HG03103 (cell line): ENCODE measurements around the gene TOMM22.

Experiments
- ATAC-seq: cut with Tn5 transposase; IDR thresholded peaks from one replicate; pipeline ENCODE4 v1.9.1; 2021; ENCODE audit warnings: low read depth; ENCODE audit not compliant: unreplicated experiment

TOMM22 gene

GRCh38 chr22:38712486-38713207 lies 30.9 kb downstream of the TOMM22 start:
- ATAC-seq = no peak

- ATAC-seq = no peak
Observed at GRCh38 chr22:38713921-38714320, 32.2 kb downstream of the TOMM22 start.

DNA sequence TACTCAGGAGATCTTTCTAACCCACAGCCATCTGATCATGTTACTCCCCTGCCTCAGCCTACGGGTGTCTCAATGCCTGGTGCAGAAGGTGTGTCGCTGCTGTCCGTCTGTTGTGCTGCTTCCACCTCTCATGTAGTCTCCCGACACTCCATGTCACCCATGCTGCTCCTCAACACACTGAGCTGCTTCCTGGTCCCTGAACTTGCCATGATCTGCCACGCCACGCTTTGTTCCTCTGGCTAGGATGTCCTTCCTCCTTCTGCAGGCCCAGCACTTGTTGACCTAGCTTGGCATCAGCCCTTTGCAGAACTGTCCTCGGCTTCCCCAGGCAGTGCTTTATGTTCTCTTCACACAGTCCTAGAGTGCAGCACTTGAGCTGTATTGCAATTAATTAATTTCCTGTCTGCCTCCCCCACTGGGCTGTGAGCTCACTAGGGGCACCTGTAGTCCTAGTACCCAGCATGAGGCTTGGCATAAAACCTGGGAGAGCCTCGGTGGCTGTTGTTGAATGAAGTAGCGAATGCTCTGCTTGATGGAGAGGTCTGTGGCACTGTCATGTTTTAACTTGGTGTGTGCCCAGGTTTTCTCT lies 33.5 kb downstream of the TOMM22 start:
- no peak for ATAC-seq

GRCh38 chr22:38715852-38716251 lies 34.1 kb downstream of the TOMM22 start:
- ATAC-seq = no peak

- ATAC-seq = no peak
Observed at GRCh38 chr22:38716271-38716670, 34.5 kb downstream of the TOMM22 start.

GRCh38 chr22:38716826-38717225 lies 35.1 kb downstream of the TOMM22 start:
- ATAC-seq = no peak

DNA sequence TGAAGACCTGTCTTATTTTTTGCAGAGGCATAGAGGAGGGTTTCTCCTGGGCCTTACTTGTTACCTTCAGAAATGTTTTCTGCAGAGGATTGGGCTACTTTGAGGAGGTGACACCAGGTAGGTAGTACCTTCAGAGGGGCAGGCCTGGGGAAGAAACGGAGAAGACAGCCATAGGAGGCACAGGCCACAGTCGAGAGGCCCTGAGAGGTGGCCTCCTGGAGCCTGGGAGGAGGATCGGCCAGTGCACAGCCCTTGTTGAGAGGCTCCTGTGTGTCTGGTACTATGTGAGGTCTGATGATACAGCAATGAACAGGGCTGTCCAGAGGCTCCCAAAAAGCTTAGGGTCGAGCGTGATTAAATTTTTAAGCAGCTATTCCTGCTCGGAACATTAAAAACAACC lies 35.5 kb downstream of the TOMM22 start:
- ATAC-seq = no peak

DNA sequence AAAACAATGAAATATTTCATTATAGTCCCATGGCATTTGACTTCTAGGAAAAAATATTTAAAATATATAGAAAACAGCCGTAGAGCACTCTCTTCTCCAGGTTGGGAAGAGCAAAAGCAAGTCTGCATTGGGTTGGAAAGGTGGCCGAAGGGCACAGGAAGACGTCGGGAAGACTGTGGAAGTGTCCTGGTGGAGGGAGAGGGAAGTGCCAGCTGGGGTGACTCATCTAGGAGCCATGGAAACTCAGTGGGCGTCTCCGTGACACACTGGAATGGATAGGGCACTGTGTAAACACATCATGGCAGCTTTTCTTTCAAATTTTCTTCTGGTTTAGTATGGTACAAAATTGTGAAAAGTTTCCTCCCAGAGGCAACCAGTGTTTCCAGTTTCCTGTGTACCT lies 36.7 kb downstream of the TOMM22 start:
- no peak for ATAC-seq

- ATAC-seq = no peak
Observed at GRCh38 chr22:38719196-38719595, 37.4 kb downstream of the TOMM22 start.

- ATAC-seq = no peak
Observed at GRCh38 chr22:38720350-38720749, 38.6 kb downstream of the TOMM22 start.

- ATAC-seq = no peak
Observed at GRCh38 chr22:38721551-38721950, 39.8 kb downstream of the TOMM22 start.

DNA sequence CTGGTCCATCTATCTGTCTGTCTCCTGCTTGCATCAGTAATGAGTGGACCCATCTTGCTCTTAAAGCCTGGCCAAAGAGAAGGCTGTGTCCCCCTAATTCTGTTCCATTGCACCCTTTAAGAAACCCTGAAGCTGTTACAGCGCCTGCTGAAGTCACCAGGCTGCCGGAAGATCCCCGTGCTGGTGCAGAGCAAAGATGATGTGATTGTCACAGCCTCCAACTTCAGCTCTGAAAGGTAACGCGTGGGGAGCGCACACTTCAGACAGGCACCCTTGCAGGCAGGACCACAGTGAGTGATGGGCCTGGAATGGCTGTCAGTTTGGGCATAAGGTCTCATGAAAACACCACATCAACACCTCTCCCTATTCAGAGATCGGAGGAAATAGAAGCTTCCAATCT lies 42.4 kb downstream of the TOMM22 start:
- no peak for ATAC-seq

DNA sequence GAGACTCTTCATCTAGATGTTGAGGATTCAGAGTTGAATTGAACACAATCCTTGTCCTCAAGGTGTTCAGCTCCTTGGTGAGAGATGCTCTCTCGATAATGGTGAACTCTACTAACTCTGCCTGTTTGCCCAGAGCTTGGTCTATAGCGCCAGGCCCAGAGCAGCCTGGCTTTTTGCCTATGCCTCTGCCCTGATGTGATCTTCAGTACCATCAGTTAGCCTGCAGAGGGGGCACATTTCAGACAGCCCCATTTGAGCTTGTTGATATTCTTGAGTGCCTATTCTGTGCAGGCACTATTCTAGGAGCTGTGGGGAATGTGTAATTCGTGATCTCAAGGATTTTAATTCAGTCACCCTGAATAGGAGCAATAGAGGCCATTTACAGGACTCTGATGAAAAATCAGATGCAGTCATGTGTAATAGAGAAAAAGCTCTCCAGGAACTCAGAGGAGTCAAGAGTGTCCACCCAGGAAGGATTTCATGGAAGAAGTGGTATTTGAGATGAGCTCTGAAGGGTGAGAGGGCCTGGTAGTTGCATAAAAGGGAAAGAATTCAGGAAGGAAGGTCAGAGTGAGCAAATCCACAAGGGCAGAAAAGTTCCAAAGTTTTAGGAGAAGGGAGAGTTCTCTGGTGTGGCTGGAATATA lies 43.3 kb downstream of the TOMM22 start:
- no peak for ATAC-seq

- no peak for ATAC-seq
Observed at GRCh38 chr22:38725900-38726655, 44.3 kb downstream of the TOMM22 start.

GRCh38 chr22:38727123-38727522 lies 45.4 kb downstream of the TOMM22 start:
- ATAC-seq = no peak

DNA sequence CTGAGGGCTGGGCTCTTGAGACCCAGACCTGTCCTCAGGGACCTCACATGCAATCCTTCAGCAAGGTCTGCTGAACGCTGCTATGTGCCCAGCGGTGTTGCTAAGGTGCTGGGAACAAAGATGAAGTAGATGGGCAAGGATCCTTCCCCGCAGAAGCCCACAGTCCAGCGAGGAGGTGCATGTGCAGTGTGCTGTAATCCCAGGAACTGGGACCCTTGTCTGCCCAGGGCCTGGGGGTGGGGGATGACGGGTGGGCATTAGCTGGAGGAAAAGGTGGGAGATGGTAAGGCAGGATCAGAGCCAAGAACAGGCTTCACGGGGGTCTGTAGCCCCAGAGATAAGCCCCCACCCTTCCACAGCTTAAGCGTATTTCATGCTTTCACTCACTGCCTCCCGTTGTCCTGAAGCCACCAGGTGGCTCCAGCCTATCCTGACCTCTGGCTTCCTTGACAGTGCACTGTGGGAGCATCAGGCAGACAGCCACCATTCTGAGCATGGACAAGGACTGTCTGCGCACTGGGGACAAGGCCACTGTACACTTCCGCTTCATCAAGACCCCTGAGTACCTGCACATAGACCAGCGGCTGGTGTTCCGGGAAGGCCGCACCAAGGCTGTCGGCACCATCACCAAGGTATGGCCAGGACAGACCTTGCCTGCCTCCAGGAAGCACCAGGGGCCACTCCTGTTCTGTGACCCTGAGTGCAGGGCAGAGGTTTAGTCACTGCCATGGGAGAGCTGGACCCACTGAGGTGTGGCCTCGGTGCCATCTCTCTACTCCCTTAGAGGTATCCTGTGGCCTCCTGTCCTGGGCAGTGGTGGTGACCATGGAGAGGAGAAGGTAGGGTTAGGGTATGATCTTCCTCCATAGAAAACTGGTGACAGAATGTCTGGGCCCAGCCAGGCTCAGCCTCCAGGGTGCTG lies 46.0 kb downstream of the TOMM22 start:
- ATAC-seq = no peak

- ATAC-seq = no peak
Observed at GRCh38 chr22:38728871-38729796, 47.4 kb downstream of the TOMM22 start.

GRCh38 chr22:38729946-38730345 lies 48.2 kb downstream of the TOMM22 start:
- ATAC-seq = no peak

- ATAC-seq = no peak
Observed at GRCh38 chr22:38730411-38730871, 48.7 kb downstream of the TOMM22 start.
